HepG2 (cell line): ENCODE results near the gene KCTD13. TPM values are rescaled to one million over a fixed set of nuclear protein-coding genes. Genes with fewer than 3 reads are reported as not detected.

Experiments used
- ATAD3A ChIP-seq: sonication (generic); formaldehyde crosslinking; IDR thresholded peaks from 2 replicates; pipeline ENCODE4 v1.4.0; 2020; ENCODE audit warnings: missing genetic modification reagents
- CEBPG ChIP-seq: IDR thresholded peaks from 2 replicates; pipeline ENCODE4 v1.6.1; 2016
- EED ChIP-seq: sonication (generic); formaldehyde crosslinking; IDR thresholded peaks from 2 replicates; pipeline ENCODE4 v1.5.0; 2020; ENCODE audit warnings: mild to moderate bottlenecking, missing genetic modification reagents
- ELF4 ChIP-seq: sonication (generic); formaldehyde crosslinking; IDR thresholded peaks from 2 replicates; pipeline ENCODE4 v1.5.0; 2020; ENCODE audit warnings: missing genetic modification reagents, mild to moderate bottlenecking, moderate library complexity, borderline replicate concordance
- ETV5 ChIP-seq: IDR thresholded peaks from 2 replicates; pipeline ENCODE4 v1.6.1; 2018; ENCODE audit warnings: missing biosample characterization, missing genetic modification reagents, inconsistent platforms, borderline replicate concordance
- FIP1L1 ChIP-seq: fragments of 200-400 bp; formaldehyde crosslinking; IDR thresholded peaks from 2 replicates; pipeline ENCODE4 v1.6.1; 2018; ENCODE audit warnings: low read depth, mild to moderate bottlenecking, low read length, moderate library complexity, borderline replicate concordance; ENCODE audit not compliant: insufficient read depth
- HIC2 ChIP-seq: sonication (generic); formaldehyde crosslinking; IDR thresholded peaks from 2 replicates; pipeline ENCODE4 v1.9.0; 2022; ENCODE audit warnings: low read depth, missing genetic modification reagents
- MIXL1 ChIP-seq: IDR thresholded peaks from 2 replicates; pipeline ENCODE4 v1.6.1; 2016
- NCOA2 ChIP-seq: sonication (generic); formaldehyde crosslinking; IDR thresholded peaks from 2 replicates; pipeline ENCODE4 v1.8.0; 2022; ENCODE audit warnings: inconsistent platforms
- PRPF4 ChIP-seq: fragments of 200-400 bp; formaldehyde crosslinking; IDR thresholded peaks from 2 replicates; pipeline ENCODE4 v1.6.1; 2016; ENCODE audit warnings: low read length, low read depth; ENCODE audit not compliant: poor library complexity, severe bottlenecking
- SOX5 ChIP-seq: IDR thresholded peaks from 2 replicates; pipeline ENCODE4 v1.6.1; 2016; ENCODE audit warnings: borderline replicate concordance
- SOX6 ChIP-seq, 2 experiments: fragments of 450-650 bp in 1 of 2; sonication (generic) in 1 of 2; formaldehyde crosslinking in 1 of 2; IDR thresholded peaks; 2 replicates each; pipeline versions ENCODE4 v1.4.0 to v1.6.1; 2017 to 2020; ENCODE audit warnings: antibody characterized with exemption in 1 of 2, mild to moderate bottlenecking in 1 of 2, missing genetic modification reagents in 1 of 2
- SSRP1 ChIP-seq: IDR thresholded peaks from 2 replicates; pipeline ENCODE4 v1.6.1; 2016; ENCODE audit warnings: control low read depth
- THAP7 ChIP-seq: sonication (generic); formaldehyde crosslinking; IDR thresholded peaks from 2 replicates; pipeline ENCODE4 v1.8.1; 2023; ENCODE audit warnings: mild to moderate bottlenecking, missing genetic modification reagents
- WIZ ChIP-seq: sonication (generic); formaldehyde crosslinking; IDR thresholded peaks from 2 replicates; pipeline ENCODE4 v1.5.1; 2020; ENCODE audit warnings: mild to moderate bottlenecking, missing genetic modification reagents
- ZEB1 ChIP-seq: IDR thresholded peaks from 2 replicates; pipeline ENCODE4 v1.6.1; 2012; ENCODE audit warnings: mild to moderate bottlenecking, low read depth, inconsistent platforms; ENCODE audit not compliant: insufficient replicate concordance
- ZFYVE20 ChIP-seq: sonication (generic); formaldehyde crosslinking; IDR thresholded peaks from 2 replicates; pipeline ENCODE4 v1.8.0; 2023; ENCODE audit warnings: low read depth, mild to moderate bottlenecking, moderate library complexity, missing genetic modification reagents, borderline replicate concordance
- ZNF281 ChIP-seq: sonication (generic); formaldehyde crosslinking; IDR thresholded peaks from 2 replicates; pipeline ENCODE4 v1.4.0; 2020; ENCODE audit warnings: missing genetic modification reagents, borderline replicate concordance
- ZNF34 ChIP-seq: sonication (generic); formaldehyde crosslinking; IDR thresholded peaks from 2 replicates; pipeline ENCODE4 v1.4.0; 2020; ENCODE audit warnings: mild to moderate bottlenecking, missing genetic modification reagents, borderline replicate concordance
- ZNF512 ChIP-seq: sonication (generic); formaldehyde crosslinking; IDR thresholded peaks from 2 replicates; pipeline ENCODE4 v1.4.0; 2020; ENCODE audit warnings: mild to moderate bottlenecking, missing genetic modification reagents
- ZNF792 ChIP-seq: IDR thresholded peaks from 2 replicates; pipeline ENCODE4 v1.6.1; 2016
- ZZZ3 ChIP-seq: sonication (generic); formaldehyde crosslinking; IDR thresholded peaks from 2 replicates; pipeline ENCODE4 v1.4.0; 2020; ENCODE audit warnings: missing genetic modification reagents, mild to moderate bottlenecking, borderline replicate concordance
- polyA plus RNA-seq, 8 experiments: library from polyadenylated mRNA; depleted of rRNA in 3 of 8; stranded (reverse) in 7 of 8; unstranded in 1 of 8; fragments of >200 nt; fragmentation: Illumina TruSeq in 4 of 8; extraction: Trizol in 4 of 8; gene quantifications; 2 replicates each; pipeline versions ENCODE4 v1.2.1 to v1.2.3, GENCODE V29; 2011 to 2016; ENCODE audit warnings: low read depth in 4 of 8, missing spikeins in 1 of 8, mixed read lengths in 1 of 8; ENCODE audit not compliant: insufficient read depth in 1 of 8
- total RNA-seq, 5 experiments: library from RNA; depleted of rRNA; stranded (reverse); fragments of >200 nt; fragmentation: Illumina TruSeq; extraction: Trizol; gene quantifications; 2 replicates each; pipeline ENCODE4 v1.2.3, GENCODE V29; 2016; ENCODE audit warnings: low read depth in 1 of 5

The KCTD13 gene
- total and polyA plus RNA-seq, 2 of the 13 experiments (the other 11 are each of a cell fraction or from before 2014, with no cell fraction given): 6.3 to 14.7 TPM

- TF ChIP-seq ZFYVE20 (CRISPR knock-in tag) (no peak), SOX6 (IDR thresholded peaks at IDR 0.05) (no peak), SOX6 (CRISPR knock-in tag; IDR thresholded peaks at IDR 0.05) (no peak), ETV5 (peak; percentile 16; the same call in 1 of the 2 replicates), CEBPG (CRISPR knock-in tag) (0 out of 2 replicates have a peak, but pooled peaks have one; percentile 9), EED (CRISPR knock-in tag) (peak; percentile 77; the same call in 1 of the 2 replicates), FIP1L1 (no peak), ZZZ3 (CRISPR knock-in tag) (no peak), SSRP1 (no peak), SOX5 (CRISPR knock-in tag) (peak; percentile 39; the same call in 1 of the 2 replicates), ZNF34 (no peak), ELF4 (CRISPR knock-in tag) (no peak), HIC2 (CRISPR knock-in tag) (no peak), PRPF4 (no peak), ZEB1 (no peak), ZNF512 (no peak), ATAD3A (CRISPR knock-in tag) (no peak), WIZ (no peak), THAP7 (CRISPR knock-in tag) (0 out of 2 replicates have a peak, but pooled peaks have one; percentile 40), ZNF281 (no peak), ZNF792 (0 out of 2 replicates have a peak, but pooled peaks have one; percentile 37), NCOA2 (CRISPR knock-in tag) (no peak), MIXL1 (0 out of 2 replicates have a peak, but pooled peaks have one; percentile 41)
Measured at GRCh38 chr16:29943846-29944799, 18.1 kb upstream of the KCTD13 start (continued).
